ENCODE data around the gene NSF.

Gene NSF

DNA sequence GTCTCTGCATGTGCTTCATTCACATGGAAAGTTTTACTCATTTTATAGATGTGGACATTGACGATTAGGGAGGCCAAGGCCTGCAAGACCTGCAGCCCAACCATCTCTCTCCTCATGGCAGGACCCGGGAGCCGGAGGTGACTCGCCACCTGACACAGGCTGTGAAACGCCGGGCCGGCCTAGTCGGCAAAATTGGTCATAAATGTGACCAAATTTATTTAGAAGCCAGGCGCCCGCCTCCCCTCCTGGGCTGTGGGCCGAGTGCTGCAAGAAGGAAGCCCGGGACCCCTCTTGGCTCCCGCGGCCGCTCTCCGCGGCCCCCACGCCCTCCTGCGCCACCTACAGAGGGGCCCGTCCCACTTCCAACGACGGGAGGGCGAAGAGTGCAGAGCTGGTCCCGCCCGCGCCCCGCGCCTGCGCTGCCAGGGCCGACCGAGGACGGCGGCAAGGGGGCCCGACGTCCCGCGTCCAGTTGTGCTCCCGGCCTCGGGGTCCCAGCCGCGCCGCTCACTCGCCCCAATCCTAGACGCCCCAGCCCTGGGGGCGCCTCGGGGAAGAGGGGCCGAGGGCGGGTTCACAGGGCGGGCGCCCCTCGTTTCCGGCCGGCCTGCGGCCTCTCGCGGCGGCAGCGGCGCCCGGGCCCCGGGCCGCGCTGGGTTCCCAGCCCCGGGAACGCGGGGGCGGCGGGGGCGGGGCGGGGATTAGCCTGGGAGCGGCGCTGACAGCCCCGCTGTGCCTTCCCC, 180.5 kb downstream of the NSF start (continued):
- TF ChIP-seq ZBTB7A (tag by site-specific recombination; IDR thresholded peaks at IDR 0.05; ENCODE audit: low read depth) (no peak), ZBTB1 (tag by site-specific recombination; IDR thresholded peaks at IDR 0.05) (no peak), SP2 (tag by site-specific recombination; IDR thresholded peaks at IDR 0.05) (peak; percentile 57), EGR2 (tag by site-specific recombination; IDR thresholded peaks at IDR 0.05; ENCODE audit: low read depth) (peak; percentile 58), ZNF274 (IDR thresholded peaks at IDR 0.05; ENCODE audit: low read length) (no peak), ZNF274 (tag by site-specific recombination; IDR thresholded peaks at IDR 0.05; ENCODE audit: borderline replicate concordance) (no peak), ZNF660 (tag by site-specific recombination; IDR thresholded peaks at IDR 0.05) (0 out of 2 replicates have a peak, but pooled peaks have one; percentile 29), RBAK (tag by site-specific recombination; IDR thresholded peaks at IDR 0.05) (no peak), ZNF76 (tag by site-specific recombination; IDR thresholded peaks at IDR 0.05; ENCODE audit: borderline replicate concordance, low read depth) (peak; percentile 9; the same call in 1 of the 2 replicates), ZNF560 (tag by site-specific recombination; IDR thresholded peaks at IDR 0.05; ENCODE audit: borderline replicate concordance) (no peak), PRDM1 (tag by site-specific recombination; IDR thresholded peaks at IDR 0.05) (no peak), SP7 (tag by site-specific recombination; IDR thresholded peaks at IDR 0.05) (peak; percentile 47), ZNF404 (tag by site-specific recombination; IDR thresholded peaks at IDR 0.05) (no peak), ZNF585B (tag by site-specific recombination; IDR thresholded peaks at IDR 0.05) (no peak), ZBTB48 (tag by site-specific recombination; IDR thresholded peaks at IDR 0.05) (no peak), ZNF791 (tag by site-specific recombination; IDR thresholded peaks at IDR 0.05) (no peak), ZNF121 (tag by site-specific recombination; IDR thresholded peaks at IDR 0.05) (no peak), ZNF157 (tag by site-specific recombination; IDR thresholded peaks at IDR 0.05) (no peak), ZNF530 (tag by site-specific recombination; IDR thresholded peaks at IDR 0.05; ENCODE audit: low read depth) (no peak), ZBTB8A (tag by site-specific recombination; IDR thresholded peaks at IDR 0.05) (peak; percentile 84), ZNF654 (tag by site-specific recombination; IDR thresholded peaks at IDR 0.05; ENCODE audit: low read depth) (no peak), ZNF426 (tag by site-specific recombination; IDR thresholded peaks at IDR 0.05) (no peak), HOXA7 (CRISPR knock-in tag; IDR thresholded peaks at IDR 0.05; ENCODE audit: borderline replicate concordance) (no peak), ZNF621 (tag by site-specific recombination; IDR thresholded peaks at IDR 0.05) (no peak), ZNF701 (tag by site-specific recombination; IDR thresholded peaks at IDR 0.05) (no peak), ZNF561 (tag by site-specific recombination; IDR thresholded peaks at IDR 0.05; ENCODE audit: borderline replicate concordance) (peak; percentile 87; the same call in 1 of the 2 replicates), ZNF510 (tag by site-specific recombination; IDR thresholded peaks at IDR 0.05; ENCODE audit: insufficient replicate concordance) (no peak), ZNF335 (tag by site-specific recombination; conservative IDR thresholded peaks at IDR 0.05) (peak; percentile 87), ZNF777 (tag by site-specific recombination; IDR thresholded peaks at IDR 0.05; ENCODE audit: borderline replicate concordance) (peak; percentile 74; the same call in 1 of the 2 replicates), ZNF416 (tag by site-specific recombination; IDR thresholded peaks at IDR 0.05) (no peak)
- TF ChIP-seq, protein P1, sequence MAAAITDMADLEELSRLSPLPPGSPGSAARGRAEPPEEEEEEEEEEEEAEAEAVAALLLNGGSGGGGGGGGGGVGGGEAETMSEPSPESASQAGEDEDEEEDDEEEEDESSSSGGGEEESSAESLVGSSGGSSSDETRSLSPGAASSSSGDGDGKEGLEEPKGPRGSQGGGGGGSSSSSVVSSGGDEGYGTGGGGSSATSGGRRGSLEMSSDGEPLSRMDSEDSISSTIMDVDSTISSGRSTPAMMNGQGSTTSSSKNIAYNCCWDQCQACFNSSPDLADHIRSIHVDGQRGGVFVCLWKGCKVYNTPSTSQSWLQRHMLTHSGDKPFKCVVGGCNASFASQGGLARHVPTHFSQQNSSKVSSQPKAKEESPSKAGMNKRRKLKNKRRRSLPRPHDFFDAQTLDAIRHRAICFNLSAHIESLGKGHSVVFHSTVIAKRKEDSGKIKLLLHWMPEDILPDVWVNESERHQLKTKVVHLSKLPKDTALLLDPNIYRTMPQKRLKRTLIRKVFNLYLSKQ (tag by site-specific recombination; IDR thresholded peaks at IDR 0.05; ENCODE audit: borderline replicate concordance), result no peak
- TF ChIP-seq, protein P2, sequence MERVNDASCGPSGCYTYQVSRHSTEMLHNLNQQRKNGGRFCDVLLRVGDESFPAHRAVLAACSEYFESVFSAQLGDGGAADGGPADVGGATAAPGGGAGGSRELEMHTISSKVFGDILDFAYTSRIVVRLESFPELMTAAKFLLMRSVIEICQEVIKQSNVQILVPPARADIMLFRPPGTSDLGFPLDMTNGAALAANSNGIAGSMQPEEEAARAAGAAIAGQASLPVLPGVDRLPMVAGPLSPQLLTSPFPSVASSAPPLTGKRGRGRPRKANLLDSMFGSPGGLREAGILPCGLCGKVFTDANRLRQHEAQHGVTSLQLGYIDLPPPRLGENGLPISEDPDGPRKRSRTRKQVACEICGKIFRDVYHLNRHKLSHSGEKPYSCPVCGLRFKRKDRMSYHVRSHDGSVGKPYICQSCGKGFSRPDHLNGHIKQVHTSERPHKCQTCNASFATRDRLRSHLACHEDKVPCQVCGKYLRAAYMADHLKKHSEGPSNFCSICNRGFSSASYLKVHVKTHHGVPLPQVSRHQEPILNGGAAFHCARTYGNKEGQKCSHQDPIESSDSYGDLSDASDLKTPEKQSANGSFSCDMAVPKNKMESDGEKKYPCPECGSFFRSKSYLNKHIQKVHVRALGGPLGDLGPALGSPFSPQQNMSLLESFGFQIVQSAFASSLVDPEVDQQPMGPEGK (tag by site-specific recombination; IDR thresholded peaks at IDR 0.05), result peak; percentile 90
- TF ChIP-seq, protein P3, sequence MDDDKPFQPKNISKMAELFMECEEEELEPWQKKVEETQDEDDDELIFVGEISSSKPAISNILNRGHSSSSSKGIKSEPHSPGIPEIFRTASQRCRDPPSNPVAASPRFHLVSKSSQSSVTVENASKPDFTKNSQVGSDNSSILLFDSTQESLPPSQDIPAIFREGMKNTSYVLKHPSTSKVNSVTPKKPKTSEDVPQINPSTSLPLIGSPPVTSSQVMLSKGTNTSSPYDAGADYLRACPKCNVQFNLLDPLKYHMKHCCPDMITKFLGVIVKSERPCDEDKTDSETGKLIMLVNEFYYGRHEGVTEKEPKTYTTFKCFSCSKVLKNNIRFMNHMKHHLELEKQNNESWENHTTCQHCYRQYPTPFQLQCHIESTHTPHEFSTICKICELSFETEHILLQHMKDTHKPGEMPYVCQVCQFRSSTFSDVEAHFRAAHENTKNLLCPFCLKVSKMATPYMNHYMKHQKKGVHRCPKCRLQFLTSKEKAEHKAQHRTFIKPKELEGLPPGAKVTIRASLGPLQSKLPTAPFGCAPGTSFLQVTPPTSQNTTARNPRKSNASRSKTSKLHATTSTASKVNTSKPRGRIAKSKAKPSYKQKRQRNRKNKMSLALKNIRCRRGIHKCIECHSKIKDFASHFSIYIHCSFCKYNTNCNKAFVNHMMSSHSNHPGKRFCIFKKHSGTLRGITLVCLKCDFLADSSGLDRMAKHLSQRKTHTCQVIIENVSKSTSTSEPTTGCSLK (tag by site-specific recombination; IDR thresholded peaks at IDR 0.05), result no peak
- TF ChIP-seq, protein P4, sequence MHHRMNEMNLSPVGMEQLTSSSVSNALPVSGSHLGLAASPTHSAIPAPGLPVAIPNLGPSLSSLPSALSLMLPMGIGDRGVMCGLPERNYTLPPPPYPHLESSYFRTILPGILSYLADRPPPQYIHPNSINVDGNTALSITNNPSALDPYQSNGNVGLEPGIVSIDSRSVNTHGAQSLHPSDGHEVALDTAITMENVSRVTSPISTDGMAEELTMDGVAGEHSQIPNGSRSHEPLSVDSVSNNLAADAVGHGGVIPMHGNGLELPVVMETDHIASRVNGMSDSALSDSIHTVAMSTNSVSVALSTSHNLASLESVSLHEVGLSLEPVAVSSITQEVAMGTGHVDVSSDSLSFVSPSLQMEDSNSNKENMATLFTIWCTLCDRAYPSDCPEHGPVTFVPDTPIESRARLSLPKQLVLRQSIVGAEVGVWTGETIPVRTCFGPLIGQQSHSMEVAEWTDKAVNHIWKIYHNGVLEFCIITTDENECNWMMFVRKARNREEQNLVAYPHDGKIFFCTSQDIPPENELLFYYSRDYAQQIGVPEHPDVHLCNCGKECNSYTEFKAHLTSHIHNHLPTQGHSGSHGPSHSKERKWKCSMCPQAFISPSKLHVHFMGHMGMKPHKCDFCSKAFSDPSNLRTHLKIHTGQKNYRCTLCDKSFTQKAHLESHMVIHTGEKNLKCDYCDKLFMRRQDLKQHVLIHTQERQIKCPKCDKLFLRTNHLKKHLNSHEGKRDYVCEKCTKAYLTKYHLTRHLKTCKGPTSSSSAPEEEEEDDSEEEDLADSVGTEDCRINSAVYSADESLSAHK (tag by site-specific recombination; IDR thresholded peaks at IDR 0.05), result 0 out of 2 replicates have a peak, but pooled peaks have one; percentile 11
